Activated CD4-positive, CD25-positive, alpha-beta regulatory T cell treated with anti-CD3 and anti-CD28 coated beads, Interleukin-2, amount 50 U/mL, for 24 hours (primary cell): ENCODE data around the gene CYP4F22.
A peak's percentile ranks its signal among the peaks of the same experiment; 100 is the strongest.

Source experiments
- ATAC-seq, 2 donors: fragments of 150-1000 bp; cut with Tn5 transposase; one replicate each; pipeline ENCODE4 v1.10.0; 2021; ENCODE audit warnings: mild to moderate bottlenecking in 1 of 2, moderate library complexity in 1 of 2

Gene CYP4F22

DNA sequence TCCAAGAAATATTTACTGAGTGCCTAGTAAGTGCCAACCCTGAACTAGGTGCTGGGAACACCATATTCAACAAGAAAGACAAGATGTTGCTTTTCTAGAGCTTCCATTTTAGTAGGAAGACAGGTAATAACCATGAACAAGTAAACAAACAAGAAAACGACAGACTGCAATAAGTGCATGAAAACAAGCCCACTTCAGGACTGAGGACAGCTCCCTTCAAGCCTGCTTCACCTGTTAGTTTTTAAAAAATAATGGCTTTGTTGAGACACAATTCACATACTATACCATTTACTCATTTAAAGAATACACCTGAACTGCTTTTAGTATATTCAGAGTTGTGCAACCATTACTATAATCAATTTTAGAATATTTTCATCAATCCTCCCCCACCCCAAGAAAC, 30.4 kb downstream of the CYP4F22 start:
- ATAC-seq: no peak

DNA sequence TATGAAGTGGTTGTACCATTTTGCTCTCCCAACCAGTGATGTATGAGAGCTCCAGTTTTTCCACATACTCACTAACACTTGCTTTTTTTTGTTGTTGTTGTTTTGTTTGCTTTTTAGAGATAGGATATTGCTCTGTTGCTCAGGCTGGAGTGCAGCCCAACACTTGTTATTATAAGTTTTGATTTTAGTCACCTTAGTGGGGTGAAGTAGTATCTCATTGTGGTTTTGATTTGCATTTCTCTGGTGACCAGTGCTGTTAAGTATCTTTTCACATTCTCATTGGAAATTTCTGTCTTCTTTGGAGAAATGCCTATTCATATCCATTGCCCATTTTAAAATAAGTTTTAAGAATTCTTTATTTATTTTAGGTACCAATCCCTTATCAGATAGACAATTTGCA, 31.3 kb downstream of the CYP4F22 start:
- ATAC-seq: no peak

DNA sequence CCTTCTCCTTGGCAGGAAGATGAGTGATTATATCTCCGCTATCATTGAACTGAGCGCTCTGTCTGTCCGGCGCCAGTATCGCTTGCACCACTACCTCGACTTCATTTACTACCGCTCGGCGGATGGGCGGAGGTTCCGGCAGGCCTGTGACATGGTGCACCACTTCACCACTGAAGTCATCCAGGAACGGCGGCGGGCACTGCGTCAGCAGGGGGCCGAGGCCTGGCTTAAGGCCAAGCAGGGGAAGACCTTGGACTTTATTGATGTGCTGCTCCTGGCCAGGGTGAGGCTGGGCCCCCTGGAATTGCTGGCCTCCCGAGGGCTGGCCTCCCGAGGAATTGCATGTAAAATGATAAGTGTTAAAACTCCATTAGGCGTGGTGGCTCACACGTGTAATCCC, 32.1 kb downstream of the CYP4F22 start:
- no peak for ATAC-seq

DNA sequence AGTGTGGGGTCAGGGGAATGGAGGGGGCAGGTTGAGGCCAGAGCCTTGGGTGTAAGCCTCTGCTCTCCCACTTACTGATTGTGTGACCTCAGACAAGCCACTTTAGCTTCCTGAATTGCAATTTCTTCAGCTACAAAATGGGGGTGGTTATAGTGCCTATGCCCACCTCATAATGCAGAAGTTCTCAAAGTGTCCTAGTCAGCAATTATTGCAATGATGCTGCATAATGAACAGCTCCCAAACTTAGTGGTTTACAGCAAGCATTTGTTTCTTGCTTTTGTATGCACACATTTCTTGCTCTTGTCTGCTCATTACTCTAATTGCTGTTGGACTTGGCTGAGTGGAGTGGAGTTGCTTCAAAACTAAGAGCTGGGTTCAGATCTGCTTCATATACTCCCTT, 36.0 kb downstream of the CYP4F22 start:
- ATAC-seq: no peak

DNA sequence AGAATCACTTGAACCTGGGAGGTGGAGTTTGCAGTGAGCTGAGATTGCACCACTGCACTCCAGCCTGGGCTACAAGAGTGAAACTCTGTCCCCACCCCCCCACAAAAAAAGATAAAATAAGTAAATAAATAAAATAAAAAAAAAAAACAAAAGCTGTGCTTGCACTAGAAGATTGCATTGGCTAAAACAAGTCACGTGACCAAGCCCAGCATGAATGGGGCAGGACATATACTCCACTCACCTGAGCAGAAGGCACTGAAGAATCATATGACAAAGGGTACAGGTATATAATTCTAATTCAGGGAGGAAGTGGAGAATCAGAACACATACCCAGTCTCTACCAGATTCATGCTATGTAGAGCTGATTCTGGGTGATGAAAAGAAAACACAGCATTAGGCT, 36.6 kb downstream of the CYP4F22 start:
- ATAC-seq: no peak

DNA sequence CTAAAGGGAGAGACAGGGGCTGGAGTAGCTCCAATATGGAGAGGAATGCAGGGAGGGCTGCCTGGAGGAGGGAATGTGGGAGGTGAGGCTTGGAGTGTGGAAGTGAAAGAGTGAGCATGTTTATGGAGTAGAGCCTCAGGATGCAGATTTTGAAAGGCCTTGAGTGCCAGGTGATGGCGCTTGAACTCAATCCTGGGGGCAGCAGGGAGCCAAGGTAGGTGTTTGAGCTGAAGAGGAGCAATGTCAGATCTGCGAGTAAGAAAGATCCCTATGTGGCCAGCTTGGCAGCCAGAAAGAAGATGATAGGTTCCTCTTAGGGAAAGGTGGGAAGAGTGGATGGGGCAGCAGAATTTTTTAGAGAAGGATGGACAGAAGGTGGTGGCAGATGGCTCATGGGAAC, 40.3 kb downstream of the CYP4F22 start:
- ATAC-seq: no peak

DNA sequence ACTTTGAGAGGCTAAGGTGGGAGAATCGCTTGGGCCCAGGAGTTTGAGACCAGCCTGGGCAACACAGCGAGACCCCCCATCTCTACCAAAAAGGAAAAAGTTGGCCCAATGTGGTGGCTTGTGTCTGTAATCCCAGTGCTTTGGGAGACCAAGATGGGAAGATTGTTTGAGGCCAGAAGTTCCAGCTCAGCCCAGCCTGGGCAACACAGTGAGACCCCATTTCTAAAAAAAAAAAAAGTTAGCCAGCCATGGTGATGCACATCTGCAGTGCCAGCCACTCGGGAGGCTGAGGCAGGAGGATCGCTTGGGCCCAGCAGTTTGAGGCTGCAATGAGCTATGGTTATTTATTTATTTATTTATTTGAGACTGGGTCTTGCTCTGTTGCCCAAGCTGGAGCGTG, 41.3 kb downstream of the CYP4F22 start:
- no peak for ATAC-seq

DNA sequence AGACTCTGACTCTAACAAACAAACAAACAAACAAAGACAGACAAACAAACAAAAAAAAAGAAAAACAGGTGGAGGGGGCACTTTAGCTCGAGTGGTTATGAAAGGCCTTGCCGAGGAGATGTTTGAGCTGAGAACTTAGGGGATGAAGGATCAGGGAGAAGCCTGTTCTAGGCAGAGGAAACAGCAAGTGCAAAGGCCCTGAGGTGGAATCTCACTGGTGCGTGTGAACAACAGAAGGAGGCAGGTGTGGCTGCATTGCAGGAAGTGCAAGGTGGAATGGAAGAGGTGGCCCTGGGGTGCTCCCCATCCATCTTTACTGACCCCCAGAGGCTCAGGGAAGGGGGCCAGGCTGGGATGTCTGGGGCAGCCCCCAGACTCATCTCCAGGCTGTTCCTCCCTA, 41.9 kb downstream of the CYP4F22 start:
- ATAC-seq: no peak

DNA sequence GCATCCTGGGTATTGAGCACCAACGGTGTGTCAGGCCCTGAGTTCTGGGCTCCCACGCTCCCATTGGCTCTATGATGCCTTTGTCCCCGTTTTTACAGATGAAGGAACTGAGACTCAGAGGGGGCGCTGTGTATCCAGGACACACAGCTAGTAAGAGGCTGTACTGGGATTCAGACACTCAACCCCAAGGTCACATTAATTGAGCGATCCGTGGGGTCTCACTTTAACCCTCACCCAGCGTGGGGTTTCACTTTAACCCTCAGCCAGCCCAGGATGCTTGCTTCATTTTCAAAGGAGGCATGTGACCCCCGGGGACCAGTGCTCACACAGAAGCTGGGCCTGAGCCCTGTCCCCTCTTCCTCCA, 42.6 kb downstream of the CYP4F22 start:
- ATAC-seq: no peak

DNA sequence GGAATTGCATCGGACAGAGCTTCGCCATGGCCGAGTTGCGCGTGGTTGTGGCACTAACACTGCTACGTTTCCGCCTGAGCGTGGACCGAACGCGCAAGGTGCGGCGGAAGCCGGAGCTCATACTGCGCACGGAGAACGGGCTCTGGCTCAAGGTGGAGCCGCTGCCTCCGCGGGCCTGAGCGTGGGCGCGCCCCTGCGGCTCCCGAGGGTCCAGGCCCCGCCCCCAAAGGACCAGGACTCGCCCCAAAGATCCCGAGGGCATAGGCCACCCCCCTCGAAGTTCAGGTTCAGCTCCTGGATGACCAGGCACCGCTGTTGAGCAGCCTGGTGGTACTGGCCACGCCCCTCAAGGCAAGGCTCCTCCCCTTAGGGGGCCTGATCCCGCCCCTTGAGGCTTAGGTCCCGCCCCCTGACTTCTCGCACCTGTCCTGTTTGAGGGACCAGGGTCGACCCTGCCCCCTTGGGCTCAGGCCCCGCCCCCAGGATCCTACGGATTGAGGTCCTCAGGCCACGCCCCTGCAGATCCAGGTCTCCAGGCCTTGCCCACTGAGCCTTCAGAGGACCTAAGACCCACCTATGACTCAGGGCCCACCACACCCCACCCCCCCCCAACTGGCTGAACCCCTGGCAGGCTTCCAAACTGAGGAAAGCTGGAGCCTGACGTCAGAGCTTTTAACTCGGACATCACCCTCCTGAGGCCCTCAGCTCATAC, 43.1 kb downstream of the CYP4F22 start:
- peak; percentile 29 to 36 for ATAC-seq

DNA sequence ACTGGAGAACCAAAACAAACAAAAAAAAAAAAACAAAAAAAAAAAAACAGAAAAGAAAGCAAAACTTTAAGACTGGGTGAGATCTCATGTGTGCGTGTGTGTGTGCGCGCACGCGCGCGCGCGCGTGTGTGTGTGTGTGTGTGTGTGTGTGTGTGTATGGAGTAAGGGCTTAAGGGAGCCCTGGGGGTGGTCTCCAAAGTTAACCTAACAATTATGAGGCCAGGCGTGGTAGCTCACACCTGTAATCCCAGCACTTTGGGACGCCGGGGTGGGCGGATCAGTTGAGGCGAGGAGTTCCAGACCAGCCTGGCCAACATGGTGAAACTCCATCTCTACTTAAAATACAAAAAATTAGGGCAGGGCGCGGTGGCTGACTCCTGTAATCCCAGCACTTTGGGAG, 46.7 kb downstream of the CYP4F22 start:
- ATAC-seq: no peak

DNA sequence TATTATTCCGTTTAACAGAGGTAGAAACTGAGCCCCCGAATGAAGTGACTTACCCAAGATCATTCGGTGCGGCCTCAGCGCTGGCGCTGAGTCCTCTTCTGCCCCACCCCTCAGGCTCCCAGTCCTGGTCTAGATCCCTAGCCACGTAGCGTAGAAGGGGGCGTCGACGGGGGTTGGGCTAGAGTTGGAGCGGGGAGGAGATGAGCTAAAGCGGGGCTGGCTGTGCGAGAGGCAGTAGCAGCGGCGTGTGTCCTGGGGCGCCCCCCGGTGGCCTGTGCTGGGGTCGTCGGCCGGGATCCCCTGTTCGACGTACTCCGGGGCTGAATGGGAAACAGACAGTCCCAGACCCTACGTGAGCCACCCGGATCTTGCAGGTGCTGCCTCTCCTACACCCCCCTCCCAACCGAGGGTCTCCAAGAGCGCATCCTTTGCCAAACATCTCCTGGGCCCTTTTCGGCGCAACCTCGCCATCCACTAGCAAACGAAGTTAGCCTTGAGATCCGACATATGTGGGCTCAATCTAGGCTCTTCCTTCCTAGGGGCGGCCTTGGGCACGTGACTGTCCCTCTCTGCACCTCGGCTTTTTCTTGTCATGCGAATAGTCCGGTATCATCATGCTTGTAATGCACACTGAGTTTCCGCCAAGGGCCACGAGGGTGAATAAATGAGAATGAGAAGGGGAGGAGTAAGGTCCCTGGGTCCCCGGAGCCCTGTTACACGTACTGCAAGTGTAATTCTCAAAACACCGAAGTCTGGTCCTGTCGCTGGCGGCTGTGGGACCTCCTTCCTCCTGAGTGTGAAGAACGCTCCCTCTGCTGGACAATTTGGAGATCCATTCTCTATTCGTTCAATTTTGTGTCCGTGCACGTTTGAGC, 47.7 kb downstream of the CYP4F22 start:
- ATAC-seq: peak; percentile 87 to 88

DNA sequence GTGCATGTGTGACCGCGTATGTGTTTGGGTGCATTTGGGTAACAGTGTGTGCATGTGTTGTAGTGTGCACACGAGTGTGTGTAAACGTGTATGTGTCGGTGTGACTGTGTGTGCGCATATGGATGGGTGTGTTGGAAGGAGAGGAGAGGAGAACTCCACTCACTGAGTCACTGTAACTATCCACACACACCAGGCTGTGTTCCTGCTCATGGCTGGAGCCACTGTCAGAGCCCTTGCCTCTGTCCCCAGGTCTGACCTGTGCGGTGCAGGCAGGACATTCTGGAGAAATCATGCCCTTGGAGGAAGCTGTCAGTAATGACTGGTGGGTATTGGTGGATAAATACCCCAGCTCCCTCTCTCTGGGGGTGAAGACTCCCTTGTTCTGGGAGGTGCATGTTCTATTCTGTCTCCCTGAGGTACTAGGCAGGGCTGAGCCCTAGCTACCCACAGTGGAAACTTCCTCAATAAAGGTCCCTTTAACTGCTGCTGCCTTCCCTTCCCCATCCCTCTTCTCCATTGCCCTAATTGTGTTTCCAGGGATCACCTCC, 48.4 kb downstream of the CYP4F22 start:
- no peak for ATAC-seq

DNA sequence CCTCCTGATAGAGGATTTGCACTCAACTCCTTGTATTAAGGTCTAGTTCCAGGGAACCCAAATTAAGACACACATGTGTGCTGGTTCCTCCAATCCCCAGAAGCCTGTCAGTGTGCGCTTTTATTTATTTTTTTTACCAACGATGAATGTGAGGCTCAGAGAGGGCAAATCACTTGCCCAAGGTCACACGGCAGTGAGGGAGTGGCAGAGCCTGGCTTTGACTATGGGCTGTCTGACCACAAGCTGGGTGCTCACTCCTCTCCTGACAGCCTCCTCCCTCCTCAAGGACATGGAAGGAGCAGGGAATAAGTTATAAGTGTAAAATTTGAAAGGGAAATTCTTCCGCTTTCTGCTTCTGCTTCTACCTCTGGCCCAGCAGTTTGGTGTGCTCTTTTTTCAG, 48.9 kb downstream of the CYP4F22 start:
- no peak for ATAC-seq

DNA sequence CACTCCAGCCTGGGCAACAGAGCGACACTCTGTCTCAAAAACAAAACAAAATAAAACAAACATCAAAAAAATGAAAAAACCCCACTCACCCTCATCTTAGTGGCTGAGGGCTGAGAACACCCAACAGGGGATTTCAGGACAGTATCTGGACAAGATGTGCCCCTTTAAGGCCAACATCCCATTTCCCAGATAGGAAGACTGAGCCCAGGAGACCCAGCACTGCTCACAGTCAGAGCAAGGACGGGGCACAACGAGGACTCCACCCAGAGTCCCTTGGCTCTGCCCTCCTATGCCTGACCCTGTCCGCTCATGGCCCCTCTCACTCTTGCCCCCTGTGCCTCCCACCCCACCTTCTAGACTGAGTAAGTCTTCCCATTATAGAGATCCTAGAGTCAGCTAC, 53.8 kb downstream of the CYP4F22 start:
- ATAC-seq: no peak

DNA sequence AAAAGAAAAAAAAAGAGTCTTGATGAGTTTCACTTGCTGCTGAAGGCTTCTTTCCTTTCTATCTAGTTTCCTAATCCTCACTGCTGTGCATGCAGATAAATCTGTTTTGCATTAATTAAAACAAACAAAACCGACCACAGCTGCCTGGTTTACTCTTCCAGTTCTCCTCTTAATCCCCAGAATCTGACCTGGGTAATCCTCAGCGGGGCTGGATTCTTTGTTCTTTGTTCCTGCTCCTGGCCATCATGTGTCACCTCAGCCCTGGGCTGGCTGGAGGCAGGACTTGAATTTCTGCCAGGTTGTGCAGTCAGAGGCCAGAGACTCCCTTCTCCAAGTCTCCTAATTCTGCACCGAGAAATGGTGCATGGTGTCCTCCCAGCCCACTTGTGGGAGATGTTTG, 54.5 kb downstream of the CYP4F22 start:
- ATAC-seq: no peak

DNA sequence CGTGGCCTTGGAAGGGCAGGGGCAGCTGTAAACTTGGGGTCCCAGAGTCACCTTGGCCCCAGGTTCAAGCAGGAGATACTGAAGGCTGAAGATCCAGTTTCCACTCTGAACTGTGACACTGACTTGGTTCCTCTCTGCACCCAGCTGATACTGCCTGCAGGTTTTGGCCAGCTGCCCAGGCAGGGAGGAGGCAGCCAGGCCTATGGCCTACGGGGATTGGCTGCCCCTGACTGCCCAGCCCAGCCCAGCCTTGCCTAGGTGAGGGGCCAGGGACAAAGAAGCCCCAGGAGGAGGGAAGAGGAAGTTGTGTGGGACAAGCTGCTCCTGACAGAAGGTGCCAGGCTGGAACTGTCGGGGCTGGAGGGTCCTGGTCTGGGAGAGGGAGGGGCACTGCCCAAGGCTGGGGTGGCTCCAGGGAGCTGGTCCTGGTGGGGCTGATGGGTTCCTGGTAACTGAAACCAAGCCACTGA, 55.0 kb downstream of the CYP4F22 start:
- ATAC-seq: no peak

DNA sequence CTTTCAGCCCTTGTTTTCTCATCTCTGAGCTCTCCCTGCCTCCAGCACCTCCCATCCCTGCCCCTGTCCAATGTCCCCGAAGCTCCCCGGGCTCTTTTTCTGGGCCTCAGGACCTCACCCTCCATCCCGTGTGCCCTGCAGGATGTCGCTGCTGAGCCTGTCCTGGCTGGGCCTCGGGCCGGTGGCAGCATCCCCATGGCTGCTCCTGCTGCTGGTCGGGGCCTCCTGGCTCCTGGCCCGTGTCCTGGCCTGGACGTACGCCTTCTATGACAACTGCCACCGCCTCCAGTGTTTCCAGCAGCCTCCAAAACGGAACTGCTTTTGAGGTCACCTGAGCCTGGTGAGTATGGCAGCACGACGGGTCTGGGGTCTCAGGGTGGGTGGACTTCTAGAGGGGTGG, 55.6 kb downstream of the CYP4F22 start:
- ATAC-seq: no peak

DNA sequence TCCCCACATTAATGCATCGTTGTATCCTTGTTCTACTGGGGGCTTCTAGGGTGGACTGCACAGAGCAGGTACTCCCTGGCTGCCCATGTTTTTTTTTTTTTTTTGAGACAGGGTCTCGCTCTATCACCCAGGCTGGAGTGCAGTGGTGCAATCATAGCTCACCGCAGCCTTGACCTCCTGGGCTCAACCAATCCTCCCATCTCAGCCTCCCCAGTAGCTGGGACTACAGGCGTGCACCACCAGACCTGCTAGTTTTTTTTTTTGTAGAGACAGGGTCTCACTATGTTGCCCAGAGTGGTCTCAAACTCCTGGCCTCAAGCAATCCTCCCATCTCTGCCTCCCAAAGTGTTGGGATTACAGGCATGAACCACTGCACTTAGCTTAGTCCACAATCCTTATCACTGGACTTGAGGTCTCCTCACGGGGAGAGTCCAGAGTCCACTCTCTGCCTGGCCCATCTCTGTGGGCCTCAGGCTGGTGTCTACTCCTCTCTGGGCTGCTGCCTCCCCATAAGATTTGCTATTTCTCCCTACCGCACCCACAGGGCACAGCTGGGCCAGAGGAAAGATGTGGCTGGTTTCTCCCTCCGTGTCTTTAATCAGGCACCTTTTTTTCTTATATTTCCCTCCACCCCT, 56.3 kb downstream of the CYP4F22 start:
- no peak for ATAC-seq

DNA sequence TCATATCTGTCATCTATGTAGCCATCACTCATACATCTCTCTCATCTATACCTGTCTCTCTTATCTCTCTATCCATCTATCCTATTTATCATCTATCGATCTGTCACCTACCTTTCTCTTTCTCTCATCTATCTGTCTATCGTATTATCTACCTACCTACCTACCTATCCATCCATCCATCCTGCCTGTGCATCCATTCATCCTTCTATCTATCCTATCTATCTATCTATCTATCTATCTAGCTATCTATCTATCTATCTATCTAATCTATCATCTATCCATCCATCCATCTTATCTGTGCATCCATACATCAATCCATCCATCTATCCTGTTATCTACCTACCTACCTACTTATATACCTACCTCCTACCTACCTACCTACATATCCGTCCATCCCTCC, 62.1 kb downstream of the CYP4F22 start:
- no peak for ATAC-seq

DNA sequence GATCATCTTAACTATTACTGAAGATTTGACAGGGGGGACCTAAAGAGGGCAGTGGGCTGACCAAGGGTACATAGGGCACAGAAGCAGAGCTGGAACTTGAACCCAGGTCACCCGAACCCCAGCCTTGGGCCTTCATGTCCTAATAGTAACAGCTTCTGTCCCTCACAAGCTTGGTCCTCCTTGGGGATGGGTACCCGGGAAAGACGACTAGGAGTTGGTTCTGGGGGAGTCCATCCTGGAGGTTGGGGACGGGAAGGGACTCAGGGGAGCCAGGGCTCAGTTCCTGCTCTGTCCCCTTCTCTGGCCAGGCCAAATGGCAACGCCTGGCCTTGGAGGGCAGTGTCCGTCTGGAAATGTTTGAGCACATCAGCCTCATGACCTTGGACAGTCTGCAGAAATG, 67.1 kb downstream of the CYP4F22 start:
- ATAC-seq: no peak

DNA sequence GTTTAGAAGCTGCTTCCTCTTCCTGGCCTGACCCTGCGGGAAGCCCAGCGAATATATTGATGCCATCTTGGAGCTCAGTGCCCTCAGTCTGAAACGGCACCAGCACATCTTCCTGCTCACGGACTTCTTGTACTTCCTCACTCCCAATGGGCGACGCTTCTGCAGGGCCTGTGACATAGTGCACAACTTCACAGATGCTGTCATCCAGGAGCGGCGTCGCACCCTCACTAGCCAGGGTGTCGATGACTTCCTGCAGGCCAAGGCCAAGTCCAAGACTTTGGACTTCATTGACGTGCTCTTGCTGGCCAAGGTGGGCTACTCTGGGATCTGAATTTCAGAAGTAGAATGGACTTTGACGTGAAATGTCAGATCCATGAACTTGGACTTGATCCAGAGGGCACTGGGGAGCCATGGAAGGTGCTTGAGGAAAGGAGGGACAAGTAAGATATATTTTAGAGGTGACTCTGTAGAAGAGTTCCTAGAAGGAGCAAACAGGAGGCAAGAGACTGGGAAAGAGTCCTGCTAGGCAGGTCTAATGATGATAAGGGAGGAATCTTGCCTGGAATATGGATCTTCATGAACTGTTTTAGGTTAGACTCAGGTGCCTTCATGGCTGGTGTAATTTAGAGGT, 68.3 kb downstream of the CYP4F22 start:
- no peak for ATAC-seq

DNA sequence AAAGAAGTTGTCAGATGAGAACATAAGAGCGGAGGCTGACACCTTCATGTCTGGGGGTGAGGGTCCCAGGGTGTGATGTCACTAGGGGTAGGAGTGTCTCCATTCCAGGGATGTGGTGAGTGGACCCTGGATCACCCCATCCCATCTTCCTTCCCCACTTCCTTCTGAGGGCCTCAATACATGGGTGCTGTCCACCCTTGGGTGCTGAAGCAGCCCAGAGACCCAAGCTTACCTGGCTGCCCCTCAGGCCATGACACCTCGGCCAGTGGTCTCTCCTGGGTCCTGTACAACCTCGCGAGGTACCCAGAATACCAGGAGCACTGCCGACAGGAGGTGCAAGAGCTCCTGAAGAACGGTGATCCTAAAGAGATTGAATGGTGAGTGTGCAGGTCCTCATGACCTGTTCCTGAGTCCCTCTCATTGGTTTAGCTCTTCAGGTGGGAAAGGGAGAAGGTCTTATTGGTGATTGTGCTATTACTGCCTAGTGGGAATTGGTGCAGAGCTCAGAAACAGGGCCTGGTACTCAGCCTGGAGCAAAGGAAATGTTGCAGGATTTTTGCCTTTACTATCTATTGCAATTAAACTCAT, 69.0 kb downstream of the CYP4F22 start:
- ATAC-seq: no peak
